OCI-LY7 (cell line): Measurements from ENCODE around the gene GADD45GIP1. TPM values are rescaled to one million over a fixed set of nuclear protein-coding genes. Genes with fewer than 3 reads are reported as not detected.

Experiments used
- BruUV-seq: library from RNA; stranded (reverse); fragments of 400-500 nt; replicated peaks from 2 replicates; lab custom pipeline; 2021; lab: Mats Ljungman, UMichigan
- CTCF ChIA-PET: fragments of 300-600 bp; sonication (Branson Sonifier 250); formaldehyde crosslinking; loops from one replicate; lab custom pipeline; 2022; ENCODE audit warnings: antibody characterized with exemption; ENCODE audit not compliant: unreplicated experiment; lab: Charles Lee
- POLR2A ChIA-PET: fragments of 300-600 bp; sonication (Branson Sonifier 250); formaldehyde crosslinking; loops from one replicate; lab custom pipeline; 2022; ENCODE audit warnings: antibody characterized with exemption; lab: Charles Lee
- DNase-seq: peaks from one replicate; pipeline ENCODE4 v3.0.0-alpha.2; 2015; ENCODE audit warnings: low spot score
- H2AFZ ChIP-seq: fragments of 200-600 bp; sonication (generic), shearing (Covaris generic); 2 replicates; pipeline ENCODE4 v1.6.1; 2014; ENCODE audit warnings: mild to moderate bottlenecking, antibody characterized with exemption, low read length, moderate library complexity
- H3K27ac ChIP-seq: fragments of 200-600 bp; sonication (generic); 2 replicates; pipeline ENCODE4 v1.5.1; 2014; ENCODE audit warnings: mixed run types, low read depth, mild to moderate bottlenecking, moderate library complexity, low read length, inconsistent platforms; ENCODE audit not compliant: poor library complexity, severe bottlenecking
- H3K36me3 ChIP-seq: fragments of 200-600 bp; sonication (generic); 2 replicates; pipeline ENCODE4 v1.6.1; 2014; ENCODE audit warnings: mild to moderate bottlenecking, antibody characterized with exemption, low read length, moderate library complexity, mixed read lengths; ENCODE audit not compliant: insufficient read depth
- H3K4me1 ChIP-seq: fragments of 200-600 bp; sonication (generic); 2 replicates; pipeline ENCODE4 v1.5.1; 2014; ENCODE audit warnings: mild to moderate bottlenecking, low read length; ENCODE audit not compliant: insufficient read depth, poor library complexity, severe bottlenecking
- H3K4me2 ChIP-seq: fragments of 200-600 bp; sonication (generic); 2 replicates; pipeline ENCODE4 v1.6.1; 2014; ENCODE audit warnings: mild to moderate bottlenecking, low read length
- H3K4me3 ChIP-seq: fragments of 200-600 bp; sonication (generic); 2 replicates; pipeline ENCODE4 v1.5.1; 2014; ENCODE audit warnings: mild to moderate bottlenecking, low read depth, low read length; ENCODE audit not compliant: poor library complexity, severe bottlenecking
- H3K79me2 ChIP-seq: fragments of 200-600 bp; sonication (generic); 2 replicates; pipeline ENCODE4 v1.6.1; 2016; ENCODE audit warnings: low read depth, mild to moderate bottlenecking, low read length, moderate library complexity, mixed read lengths; ENCODE audit not compliant: insufficient read depth
- H3K9me2 ChIP-seq: fragments of 200-600 bp; sonication (generic); 2 replicates; pipeline ENCODE4 v1.6.1; 2016; ENCODE audit warnings: mild to moderate bottlenecking, low read length, mixed read lengths; ENCODE audit not compliant: insufficient read depth
- H3K9me3 ChIP-seq: fragments of 200-600 bp; sonication (generic); 2 replicates; pipeline ENCODE4 v1.6.1; 2014; ENCODE audit warnings: mild to moderate bottlenecking, mixed run types, low read length, mixed read lengths
- H4K20me1 ChIP-seq: fragments of 200-600 bp; sonication (generic); 2 replicates; pipeline ENCODE4 v1.6.1; 2014; ENCODE audit warnings: mild to moderate bottlenecking, antibody characterized with exemption, low read length, moderate library complexity, mixed read lengths; ENCODE audit not compliant: insufficient read depth
- CTCF ChIP-seq: fragments of 200-600 bp; sonication (generic); conservative IDR thresholded peaks from 2 replicates; pipeline ENCODE4 v1.5.1; 2014; ENCODE audit warnings: mild to moderate bottlenecking, antibody characterized with exemption, low read length, moderate library complexity, mixed read lengths
- EZH2phosphoT487 ChIP-seq: fragments of 200-600 bp; sonication (generic); IDR thresholded peaks from 2 replicates; pipeline ENCODE4 v1.6.1; 2018; ENCODE audit warnings: low read depth, borderline replicate concordance, mild to moderate bottlenecking, mixed run types, antibody characterized with exemption, low read length, moderate library complexity, mixed read lengths
- intact Hi-C: fragments of 100-400 bp; cut with micrococcal nuclease; formaldehyde crosslinking; loops from one replicate; pipeline ENCODE4 v1.10.0; 2022; ENCODE audit not compliant: unreplicated experiment
- total RNA-seq, 2 experiments: library from RNA; depleted of rRNA in 1 of 2; stranded (reverse); fragments of >200 nt in 1 of 2; shearing (Covaris generic) in 1 of 2; gene quantifications; 2 replicates each; pipeline ENCODE4 v1.2.3, GENCODE V29; 2014 to 2022

The GADD45GIP1 gene
- total RNA-seq, 2 experiments from 2014 or later, result 29.5 to 32.4 TPM

DNA sequence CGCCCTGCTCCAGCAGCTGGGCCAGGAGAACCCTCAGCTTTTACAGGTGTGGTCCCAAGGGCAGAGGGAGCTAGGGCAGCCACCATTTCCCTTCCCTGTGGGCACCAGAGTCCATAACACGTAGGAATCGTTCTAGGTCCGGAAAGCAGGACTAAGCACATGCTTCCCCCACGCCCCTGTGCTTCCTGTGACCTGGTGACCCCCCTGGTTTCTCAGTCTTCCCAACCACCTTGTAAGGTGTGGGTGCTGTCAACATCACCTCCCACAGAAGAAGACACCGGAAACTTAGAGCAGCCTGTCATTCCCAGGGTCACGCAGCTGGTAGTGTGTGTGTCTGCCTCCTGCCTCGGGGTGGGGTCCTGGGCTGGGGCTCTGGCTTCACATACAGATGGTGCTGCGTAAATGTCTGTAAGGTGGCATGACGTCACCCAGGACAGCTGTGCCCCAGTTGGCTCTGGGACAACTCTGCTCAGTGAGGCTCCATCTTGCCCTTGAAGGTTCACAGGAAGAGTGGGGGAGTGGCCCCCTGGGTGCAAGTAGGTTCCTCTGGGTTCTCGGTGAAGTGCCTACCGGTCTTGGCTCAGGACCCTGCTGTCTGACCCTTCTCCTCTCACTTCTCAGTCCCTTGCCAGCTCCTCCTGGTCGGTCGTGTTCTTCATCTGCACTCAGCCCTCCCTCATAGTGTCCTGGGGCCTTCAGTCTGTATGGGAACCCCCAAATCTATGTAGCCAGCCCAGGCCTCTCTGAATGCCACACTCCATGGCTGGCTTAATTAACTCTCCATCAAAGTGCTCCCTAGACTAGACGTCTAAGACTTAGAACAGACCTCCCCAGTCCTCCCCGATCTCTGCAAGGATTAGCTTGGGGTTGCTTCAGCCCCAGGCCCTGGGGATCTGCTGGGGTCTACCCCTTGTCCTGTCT, 7.4 kb downstream of the GADD45GIP1 start:
- TF ChIP-seq CTCF (no peak), EZH2phosphoT487 (no peak)
- POLR2A ChIA-PET, result no interaction called here
- Histone ChIP-seq H3K4me2 (no peak overlapping the region), H3K4me1 (peaks cover 36% of the 10 kb centered on the region), H3K27ac (no peak overlapping the region), H3K9me2 (no peaks in the 10 kb centered on the region), H3K36me3 (peaks cover 89% of the 10 kb centered on the region), H3K79me2 (peaks cover 23% of the 10 kb centered on the region), H2AFZ (no peak overlapping the region), H3K9me3 (no peaks in the 10 kb centered on the region), H3K4me3 (no peak overlapping the region), H4K20me1 (0 out of 2 replicates have a peak, but pooled peaks cover 10% of the 10 kb centered on the region)
- CTCF ChIA-PET, result no interaction called here
- intact Hi-C loops, result no loop called here
- no TSS peak for BruUV-seq
- no peak for DNase-seq

DNA sequence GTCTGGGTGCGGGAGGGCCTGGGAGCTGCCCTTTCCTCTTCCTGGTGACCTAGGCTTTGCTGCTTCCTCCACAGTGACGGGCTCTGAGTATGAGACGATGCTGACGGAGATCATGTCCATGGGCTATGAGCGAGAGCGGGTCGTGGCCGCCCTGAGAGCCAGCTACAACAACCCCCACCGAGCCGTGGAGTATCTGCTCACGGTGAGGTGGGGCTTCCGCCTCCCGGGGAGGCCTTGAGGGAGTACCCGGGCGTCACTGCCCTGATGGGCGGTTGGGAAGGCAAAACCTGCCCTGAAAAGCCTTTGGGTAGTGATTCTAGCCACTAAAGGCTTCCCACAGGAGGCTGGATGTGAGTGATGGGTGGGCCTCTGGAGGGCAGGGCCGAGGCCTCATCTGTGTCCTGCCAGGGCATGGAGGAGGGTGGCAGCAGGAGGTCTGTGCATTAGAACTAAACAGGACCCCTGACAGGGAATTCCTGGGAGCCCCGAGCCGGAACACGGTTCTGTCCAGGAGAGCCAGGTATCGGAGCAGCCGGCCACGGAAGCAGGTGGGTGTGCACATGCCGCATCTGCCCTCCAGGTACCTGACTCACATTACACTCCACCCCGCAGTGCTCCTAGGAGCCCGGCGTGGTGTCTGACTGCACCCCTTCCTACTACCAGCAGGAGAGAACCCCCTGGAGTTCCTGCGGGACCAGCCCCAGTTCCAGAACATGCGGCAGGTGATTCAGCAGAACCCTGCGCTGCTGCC, 8.2 kb downstream of the GADD45GIP1 start:
- Histone ChIP-seq H3K27ac (no peak overlapping the region), H3K4me3 (no peak overlapping the region), H3K9me2 (no peaks in the 10 kb centered on the region), H3K79me2 (peaks cover 20% of the 10 kb centered on the region), H3K4me2 (no peak overlapping the region), H2AFZ (no peak overlapping the region), H3K4me1 (peaks cover 36% of the 10 kb centered on the region), H3K9me3 (no peaks in the 10 kb centered on the region), H4K20me1 (0 out of 2 replicates have a peak, but pooled peaks cover 10% of the 10 kb centered on the region), H3K36me3 (peaks cover 89% of the 10 kb centered on the region)
- TF ChIP-seq CTCF, result no peak
- TF ChIP-seq EZH2phosphoT487, result no peak
- no peak for DNase-seq
- ChIA-PET POLR2A (no interaction called here), CTCF (no interaction called here)
- no TSS peak for BruUV-seq
- intact Hi-C loops, result no loop called here
